H4 (cell line): ENCODE measurements around the gene TUT1. TPM values are rescaled to one million over a fixed set of nuclear protein-coding genes. Genes with fewer than 3 reads are reported as not detected.
A peak's percentile ranks its signal among the peaks of the same experiment; 100 is the strongest.
"Not testable (repeated sequence)": the region's sequence is repeated elsewhere in the genome, so short reads cannot be mapped to it uniquely, and the experiment has no call there.

Experiments
- DNase-seq: peaks from one replicate; pipeline ENCODE4 v3.0.0-alpha.2; 2015; ENCODE audit warnings: low spot score
- total RNA-seq: library from RNA; depleted of rRNA; stranded (reverse); fragments of >200 nt; shearing (Covaris generic); gene quantifications from 2 replicates; pipeline ENCODE4 v1.2.3, GENCODE V29; 2014; rRNA removed

The TUT1 gene
- 2.3 and 5.4 TPM in 2 replicates for total RNA-seq

- DNase-seq = peak; percentile 99
Observed at GRCh38 chr11:62591448-62592145, at the start of gene TUT1. Gene TUT1 (minus strand): TSS chr11:62591523. CDS start chr11:62591485, 38 bp downstream.

GRCh38 chr11:62632492-62632891 lies 41.2 kb upstream of the TUT1 start:
- no peak for DNase-seq

- DNase-seq = no peak
Observed at GRCh38 chr11:62627713-62628112, 36.4 kb upstream of the TUT1 start.

GRCh38 chr11:62622476-62623089 lies 31.3 kb upstream of the TUT1 start:
- no peak for DNase-seq

GRCh38 chr11:62621567-62622470 lies 30.5 kb upstream of the TUT1 start, which contains the start of gene B3GAT3:
Gene B3GAT3 (minus strand): TSS chr11:62621986. CDS start chr11:62621947, 39 bp downstream.
- peak; percentile 98 for DNase-seq

- DNase-seq = no peak
Observed at GRCh38 chr11:62621027-62621566, 29.8 kb upstream of the TUT1 start.

GRCh38 chr11:62616957-62617356 lies 25.6 kb upstream of the TUT1 start:
- not testable (repeated sequence) for DNase-seq

- DNase-seq = no peak
Observed at GRCh38 chr11:62615521-62615920, 24.2 kb upstream of the TUT1 start.

- no peak for DNase-seq
Observed at GRCh38 chr11:62614275-62614674, 23.0 kb upstream of the TUT1 start.

GRCh38 chr11:62613291-62613778 lies 22.0 kb upstream of the TUT1 start:
- DNase-seq = no peak

GRCh38 chr11:62612366-62613290 lies 21.3 kb upstream of the TUT1 start, which contains the start of the genes EML3 and ROM1:
Gene EML3 (minus strand): TSS chr11:62612775. CDS start chr11:62612457, 318 bp downstream.
Gene ROM1 (plus strand): TSS chr11:62613257. CDS start chr11:62613282, 25 bp downstream.
- DNase-seq = peak; percentile 80

- peak; percentile 36 for DNase-seq
Observed at GRCh38 chr11:62611705-62612365, 20.5 kb upstream of the TUT1 start.

- DNase-seq = no peak
Observed at GRCh38 chr11:62610814-62611704, 19.7 kb upstream of the TUT1 start.

GRCh38 chr11:62610403-62610802 lies 19.1 kb upstream of the TUT1 start:
- no peak for DNase-seq

GRCh38 chr11:62608776-62609175 lies 17.5 kb upstream of the TUT1 start:
- no peak for DNase-seq

- DNase-seq = no peak
Observed at GRCh38 chr11:62607714-62608113, 16.4 kb upstream of the TUT1 start.

GRCh38 chr11:62605902-62606301 lies 14.6 kb upstream of the TUT1 start:
- no peak for DNase-seq

GRCh38 chr11:62605467-62605866 lies 14.1 kb upstream of the TUT1 start:
- no peak for DNase-seq
